ENCODE results near the gene MACROD2. TPM values are rescaled to one million over a fixed set of nuclear protein-coding genes. Genes with fewer than 3 reads are reported as not detected.

MACROD2 gene
- total RNA-seq, 1 experiment from 2014 or later = 3.7 TPM

GRCh38 chr20:15967334-15967733, 1972.0 kb downstream of the MACROD2 start:
- no peaks in the 10 kb centered on the region for H3K79me2 ChIP-seq (ENCODE audit: insufficient read depth, low read length)
- no peak overlapping the region for H2AFZ ChIP-seq (ENCODE audit: low read depth, low read length, poor library complexity, severe bottlenecking)
- H3K4me2 ChIP-seq (ENCODE audit: low read length) = no peak overlapping the region
- POLR2A ChIA-PET = no interaction called here
- H3K4me3 ChIP-seq (replicated peaks in 1 of 2; ENCODE audit: low read depth in 1 of 2, low read length in 2 of 2) = no peak overlapping the region
- no peaks in the 10 kb centered on the region for H3K27me3 ChIP-seq (ENCODE audit: insufficient read depth, low read length)
- no TSS peak for BruUV-seq (replicated peaks)
- CTCF ChIA-PET = no interaction called here
- TF ChIP-seq EZH2phosphoT487 (IDR thresholded peaks at IDR 0.05; ENCODE audit: borderline replicate concordance) (no peak), REST (IDR thresholded peaks at IDR 0.05; ENCODE audit: low read depth) (no peak), EGR1 (IDR thresholded peaks at IDR 0.05; ENCODE audit: low read depth) (no peak), TCF7L2 (IDR thresholded peaks at IDR 0.05; ENCODE audit: borderline replicate concordance, extremely low read depth, insufficient read depth, insufficient read length) (no peak)
- TF ChIP-seq, protein P1, sequence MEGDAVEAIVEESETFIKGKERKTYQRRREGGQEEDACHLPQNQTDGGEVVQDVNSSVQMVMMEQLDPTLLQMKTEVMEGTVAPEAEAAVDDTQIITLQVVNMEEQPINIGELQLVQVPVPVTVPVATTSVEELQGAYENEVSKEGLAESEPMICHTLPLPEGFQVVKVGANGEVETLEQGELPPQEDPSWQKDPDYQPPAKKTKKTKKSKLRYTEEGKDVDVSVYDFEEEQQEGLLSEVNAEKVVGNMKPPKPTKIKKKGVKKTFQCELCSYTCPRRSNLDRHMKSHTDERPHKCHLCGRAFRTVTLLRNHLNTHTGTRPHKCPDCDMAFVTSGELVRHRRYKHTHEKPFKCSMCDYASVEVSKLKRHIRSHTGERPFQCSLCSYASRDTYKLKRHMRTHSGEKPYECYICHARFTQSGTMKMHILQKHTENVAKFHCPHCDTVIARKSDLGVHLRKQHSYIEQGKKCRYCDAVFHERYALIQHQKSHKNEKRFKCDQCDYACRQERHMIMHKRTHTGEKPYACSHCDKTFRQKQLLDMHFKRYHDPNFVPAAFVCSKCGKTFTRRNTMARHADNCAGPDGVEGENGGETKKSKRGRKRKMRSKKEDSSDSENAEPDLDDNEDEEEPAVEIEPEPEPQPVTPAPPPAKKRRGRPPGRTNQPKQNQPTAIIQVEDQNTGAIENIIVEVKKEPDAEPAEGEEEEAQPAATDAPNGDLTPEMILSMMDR (IDR thresholded peaks at IDR 0.05 in 2 of 3, conservative IDR thresholded peaks at IDR 0.05 in 1 of 3; ENCODE audit: borderline replicate concordance in 1 of 3, insufficient read depth in 1 of 3, low read depth in 2 of 3, low read length in 2 of 3) = no peak
- intact Hi-C loops (cut with micrococcal nuclease) = no loop called here
- H3K9ac ChIP-seq (ENCODE audit: low read length) = no peak overlapping the region
- H3K9me2 ChIP-seq (ENCODE audit: insufficient read depth) = no peaks in the 10 kb centered on the region
- DNase-seq (ENCODE audit: low read depth, low spot score) = no peak
- ATAC-seq = no peak
- RAD21 ChIA-PET (ENCODE audit: low non-redundant PET in 1 of 2, low total read pairs in 2 of 2, uncharacterized antibody in 2 of 2, unreplicated experiment in 2 of 2) = no interaction called here
- H4K20me1 ChIP-seq (ENCODE audit: insufficient read depth) = no peaks in the 10 kb centered on the region
- no peaks in the 10 kb centered on the region for H3K4me1 ChIP-seq (ENCODE audit: control insufficient read depth in 1 of 2, insufficient read depth in 2 of 2, low read length in 2 of 2)
- no peaks in the 10 kb centered on the region for H3K36me3 ChIP-seq (ENCODE audit: control insufficient read depth in 1 of 2, insufficient read depth in 2 of 2, low read length in 2 of 2)
- no peak overlapping the region for H3K27ac ChIP-seq (ENCODE audit: low read depth, low read length)
- H3K9me3 ChIP-seq (ENCODE audit: control insufficient read depth in 1 of 2, insufficient read depth in 1 of 2, low read depth in 1 of 2, low read length in 2 of 2) = peaks cover 6 to 30% of the 10 kb centered on the region in 2 experiments; a peak in 2 of 4 replicates

Measured in HCT116 (cell line).